GM19324 (cell line): Measurements from ENCODE around the gene CBL.
"Not testable (repeated sequence)": the region's sequence is repeated elsewhere in the genome, so short reads cannot be mapped to it uniquely, and the experiment has no call there.

Experiments
- ATAC-seq: cut with Tn5 transposase; IDR thresholded peaks from one replicate; pipeline ENCODE4 v1.9.1; 2021; ENCODE audit warnings: mild to moderate bottlenecking, moderate library complexity; ENCODE audit not compliant: unreplicated experiment, low FRiP score

The CBL gene

DNA sequence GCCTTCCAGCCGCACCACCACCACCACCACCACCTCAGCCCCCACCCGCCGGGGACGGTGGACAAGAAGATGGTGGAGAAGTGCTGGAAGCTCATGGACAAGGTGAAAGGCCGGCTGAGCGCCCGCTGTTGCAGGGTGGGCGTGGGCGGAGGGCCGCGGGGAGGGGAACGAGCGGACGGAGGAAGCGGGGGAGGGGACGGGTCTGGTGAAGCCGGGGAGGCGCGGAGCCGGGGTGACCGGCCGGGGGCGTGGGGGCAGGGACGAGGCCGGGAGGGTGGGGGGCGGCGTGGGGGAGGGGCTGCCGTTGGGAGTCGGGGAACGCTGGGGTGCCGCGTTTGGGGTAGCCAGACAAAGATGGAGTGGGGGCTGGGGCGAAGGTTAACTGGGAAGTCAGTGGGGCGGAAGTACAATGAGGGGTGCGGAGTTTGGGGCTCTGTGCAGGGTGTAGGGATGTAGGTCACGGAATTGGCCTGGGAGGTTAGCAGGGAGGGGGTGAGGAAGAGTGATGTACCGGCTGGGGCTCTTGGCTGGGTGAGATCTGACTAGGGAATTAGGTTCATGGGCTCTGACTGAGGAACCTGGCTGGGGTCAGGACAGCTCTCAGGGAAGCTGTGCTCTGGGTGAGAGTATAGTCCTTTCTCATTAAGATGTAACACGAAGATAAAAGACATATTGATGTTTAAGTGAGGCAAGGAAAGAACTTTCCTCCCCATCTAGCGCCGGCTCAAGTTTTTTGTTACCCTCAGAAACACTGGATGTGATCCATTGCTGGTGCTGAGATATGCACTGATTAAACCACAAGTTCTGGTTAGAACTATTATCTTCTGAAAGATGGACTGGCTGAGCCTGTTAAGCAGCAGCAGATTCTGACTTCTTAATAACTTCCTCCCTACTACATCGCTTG lies 624 bp downstream of the CBL start:
- ATAC-seq, result no peak

DNA sequence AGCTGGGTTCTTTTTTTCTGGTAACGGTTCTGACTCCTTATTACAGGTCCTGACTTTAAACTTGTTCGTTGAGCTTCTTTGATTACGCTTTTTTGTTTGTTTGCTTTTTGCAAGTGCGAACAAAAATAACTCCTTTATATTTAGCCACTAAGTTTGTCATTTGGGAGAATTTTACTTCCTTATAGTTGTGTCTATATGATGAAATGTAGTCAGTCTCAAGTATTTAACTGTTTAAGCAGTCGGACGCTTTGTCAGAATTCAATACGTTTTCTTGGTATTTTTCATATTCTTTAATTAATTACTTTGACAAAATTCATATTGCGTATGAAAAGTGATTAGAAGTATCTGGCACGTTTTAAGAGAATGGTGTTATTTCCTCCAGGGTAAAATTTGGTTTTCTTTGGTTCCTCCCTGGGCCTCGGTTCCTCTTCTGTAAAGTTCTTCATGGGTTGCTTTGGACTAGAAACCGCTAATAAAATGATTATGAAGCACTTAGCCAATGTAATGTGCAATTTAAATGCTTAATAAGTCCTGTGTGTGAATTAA lies 1.3 kb downstream of the CBL start:
- ATAC-seq, result no peak

DNA sequence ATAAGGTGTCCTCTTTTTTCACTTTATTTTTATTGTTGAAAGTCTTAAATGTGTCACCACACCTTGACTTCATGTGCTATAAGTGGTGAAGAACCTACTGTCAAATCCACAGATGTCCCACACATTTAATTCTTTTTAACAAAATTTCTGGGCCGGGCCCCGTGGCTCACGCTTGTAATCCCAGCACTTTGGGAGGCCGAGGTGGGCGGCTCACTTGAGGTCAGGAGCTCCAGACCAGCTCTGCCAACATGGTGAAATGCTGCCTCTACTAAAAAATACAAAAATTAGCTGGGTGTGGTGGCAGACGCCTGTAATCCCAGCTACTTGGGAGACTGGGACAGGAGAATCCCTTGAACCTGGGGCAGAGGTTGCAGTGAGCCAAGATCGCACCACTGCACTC lies 3.0 kb downstream of the CBL start:
- ATAC-seq, result no peak

DNA sequence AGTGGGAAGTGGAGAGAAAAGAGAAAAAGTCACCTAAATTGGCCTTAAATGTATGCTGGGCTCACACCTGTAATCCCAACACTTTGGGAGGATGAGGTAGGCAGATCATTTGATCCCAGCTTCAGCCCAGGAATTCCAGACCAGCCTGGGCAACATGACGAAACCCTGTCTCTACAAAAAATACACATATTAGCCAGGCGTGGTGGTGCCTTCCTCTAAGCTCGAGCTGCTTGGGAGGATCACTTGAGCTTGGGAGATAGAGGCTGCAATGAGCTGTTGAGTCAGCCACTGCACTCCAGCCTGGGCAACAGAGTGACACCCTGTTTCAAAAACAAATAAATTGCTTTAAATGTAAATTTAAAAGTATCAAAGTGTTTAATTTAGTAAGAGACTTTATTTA lies 3.9 kb downstream of the CBL start:
- no peak for ATAC-seq

DNA sequence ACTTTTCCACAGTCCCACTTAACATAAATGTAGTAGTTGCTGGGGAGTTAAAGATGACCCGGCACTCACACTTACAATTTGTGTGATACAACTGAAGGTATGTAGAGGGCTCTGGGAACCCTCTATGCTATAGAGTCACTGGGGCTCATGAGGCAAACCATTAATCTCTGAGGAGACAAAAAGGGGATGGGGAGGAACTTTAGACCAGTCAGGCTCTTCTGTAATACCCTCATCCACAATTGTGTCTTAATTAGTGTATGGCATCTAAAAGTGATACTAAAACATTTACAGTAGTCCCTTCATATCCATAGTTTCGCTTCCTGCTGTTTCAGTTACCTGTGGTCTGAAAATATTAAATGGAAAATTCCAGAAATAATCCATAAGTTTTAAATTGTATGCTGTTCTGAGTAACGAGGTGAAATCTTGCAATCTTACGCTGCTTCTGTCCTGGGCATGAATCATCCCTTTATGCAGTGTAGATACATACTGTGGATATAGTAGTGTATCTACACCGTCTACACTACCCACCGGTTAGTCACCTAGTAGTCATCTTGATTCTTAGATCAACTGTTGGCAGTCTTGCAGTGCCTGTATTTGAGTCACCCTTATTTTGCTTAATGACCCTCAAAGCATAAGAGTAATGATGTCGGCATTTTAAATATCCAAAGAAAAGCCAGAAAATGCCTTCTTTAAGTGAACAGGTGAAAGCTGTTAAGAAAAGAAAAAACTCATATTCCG lies 12.2 kb downstream of the CBL start:
- ATAC-seq, result no peak

DNA sequence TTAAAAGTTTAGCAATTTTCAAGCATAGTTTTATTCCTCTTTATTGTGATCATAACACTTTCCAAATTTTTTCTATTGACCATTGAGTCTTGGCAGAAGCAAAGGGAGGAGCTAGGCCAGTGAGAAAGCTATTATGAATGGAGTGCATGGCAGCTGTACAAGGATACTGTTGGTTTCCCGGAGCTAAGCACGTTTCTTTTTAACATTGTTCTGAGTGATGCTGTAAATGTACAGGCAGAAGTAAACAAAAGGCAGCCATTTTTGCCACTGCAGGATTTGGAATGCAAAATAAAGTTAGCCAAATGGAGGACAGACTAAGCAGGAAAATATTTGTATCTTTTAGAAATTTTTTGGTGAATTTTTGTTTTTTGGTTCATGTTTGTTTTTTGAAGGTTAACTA lies 16.2 kb downstream of the CBL start:
- no peak for ATAC-seq

DNA sequence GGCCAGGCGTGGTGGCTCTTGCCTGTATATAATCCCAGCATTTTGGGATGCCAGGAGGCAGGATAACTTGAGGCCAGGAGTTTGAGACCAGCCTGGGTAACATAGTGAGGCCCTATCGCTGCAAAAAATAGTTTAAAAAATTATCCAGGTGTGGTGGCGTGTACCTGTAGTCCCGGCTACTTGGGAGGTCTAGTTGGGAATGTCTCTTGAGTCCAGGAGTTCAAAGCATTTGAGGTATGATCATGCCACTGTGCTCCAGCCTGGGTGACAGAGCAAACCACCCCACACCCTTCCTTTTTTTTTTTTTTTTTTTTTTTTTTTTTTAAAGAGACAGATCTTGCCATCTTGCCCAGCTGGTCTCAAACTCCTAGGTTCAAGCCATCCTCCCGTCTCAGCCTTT lies 16.8 kb downstream of the CBL start:
- ATAC-seq, result no peak

DNA sequence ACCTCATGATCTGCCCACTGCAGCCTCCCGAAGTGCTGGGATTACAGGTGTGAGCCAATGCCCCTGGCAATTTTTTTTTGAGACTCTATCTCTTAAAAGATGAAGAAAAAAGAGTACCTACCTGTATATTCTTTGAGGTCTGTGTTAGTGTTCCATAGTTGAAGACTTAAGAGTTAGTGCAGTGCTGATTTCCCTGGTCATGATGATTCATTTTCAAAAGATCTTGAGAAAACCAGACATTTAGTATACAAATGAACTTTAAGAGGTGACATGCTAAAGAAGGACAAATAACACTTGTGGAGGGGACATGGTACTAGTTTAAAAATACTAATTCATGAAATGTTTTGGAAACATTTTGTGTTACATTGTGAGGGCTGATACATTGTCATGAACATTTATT lies 17.7 kb downstream of the CBL start:
- no peak for ATAC-seq

DNA sequence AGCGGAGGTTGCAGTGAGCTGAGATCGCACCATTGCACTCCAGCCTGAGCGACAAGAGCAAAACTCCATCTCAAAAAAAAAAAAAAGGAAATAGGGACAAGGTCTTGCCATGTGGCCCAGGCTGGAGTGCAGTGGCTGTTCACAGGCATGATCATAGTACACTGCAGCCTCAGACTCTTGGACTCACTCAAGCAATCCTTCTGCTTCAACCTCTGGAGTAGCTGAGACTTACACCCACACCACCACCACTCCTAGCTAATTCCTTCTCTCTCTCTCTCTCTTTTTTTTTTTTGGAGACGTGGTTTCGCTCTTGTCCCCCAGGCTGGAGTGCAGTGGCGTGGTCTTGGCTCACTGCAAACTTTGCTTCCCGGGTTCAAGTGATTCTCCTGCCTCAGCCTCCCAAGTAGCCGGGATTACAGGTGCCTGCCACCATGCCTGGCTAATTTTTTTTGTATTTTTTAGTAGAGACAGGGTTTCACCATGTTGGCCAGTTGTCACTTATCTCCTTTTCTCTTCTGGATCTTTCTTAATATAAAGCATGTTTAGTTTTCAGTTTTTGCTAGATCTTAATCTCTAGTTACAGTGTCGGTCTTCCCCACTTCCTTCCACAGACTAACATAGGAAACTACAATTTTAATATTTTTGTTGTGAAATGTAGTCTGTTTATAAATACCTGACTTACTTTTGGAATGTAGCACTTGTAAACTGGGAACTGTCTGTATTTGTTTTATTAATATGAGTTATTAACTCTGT lies 22.6 kb downstream of the CBL start:
- not testable (repeated sequence) for ATAC-seq

DNA sequence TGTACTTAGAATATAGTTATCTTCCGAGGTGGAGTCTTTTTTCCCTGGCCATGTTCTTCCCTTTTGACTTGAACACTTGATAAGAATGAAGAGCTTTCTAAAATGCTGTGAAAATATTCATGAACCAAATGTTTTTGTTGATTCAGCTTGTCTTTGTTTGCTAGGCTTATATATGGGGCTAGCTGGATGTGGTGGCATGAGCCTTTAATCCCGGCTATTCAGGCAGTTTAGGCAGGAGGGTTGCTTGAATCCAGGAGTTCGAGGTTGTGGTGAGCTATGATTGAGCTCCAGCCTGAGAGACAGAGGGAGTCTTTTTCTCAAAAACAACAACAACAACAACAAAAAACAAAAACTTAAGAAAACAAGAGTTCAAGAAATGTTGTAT lies 23.1 kb downstream of the CBL start:
- ATAC-seq, result no peak

DNA sequence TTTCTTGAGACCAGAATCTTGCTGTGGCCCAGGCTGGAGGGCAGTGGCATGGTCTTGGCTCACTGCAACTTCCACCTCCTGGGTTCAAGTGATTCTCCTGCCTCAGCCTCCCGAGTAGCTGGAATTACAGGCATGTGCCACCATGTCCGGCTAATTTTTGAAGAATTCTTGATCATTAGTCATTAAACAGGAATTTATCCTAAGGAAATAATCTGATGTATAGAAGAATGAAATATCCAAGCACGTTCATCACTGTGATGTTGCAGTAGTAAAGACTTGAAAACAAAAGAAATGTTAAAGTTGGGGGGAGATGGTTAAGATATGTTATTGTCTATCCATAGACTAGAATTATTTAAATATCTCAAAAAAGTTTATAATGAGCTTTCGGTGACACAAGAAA lies 23.6 kb downstream of the CBL start:
- ATAC-seq, result no peak

DNA sequence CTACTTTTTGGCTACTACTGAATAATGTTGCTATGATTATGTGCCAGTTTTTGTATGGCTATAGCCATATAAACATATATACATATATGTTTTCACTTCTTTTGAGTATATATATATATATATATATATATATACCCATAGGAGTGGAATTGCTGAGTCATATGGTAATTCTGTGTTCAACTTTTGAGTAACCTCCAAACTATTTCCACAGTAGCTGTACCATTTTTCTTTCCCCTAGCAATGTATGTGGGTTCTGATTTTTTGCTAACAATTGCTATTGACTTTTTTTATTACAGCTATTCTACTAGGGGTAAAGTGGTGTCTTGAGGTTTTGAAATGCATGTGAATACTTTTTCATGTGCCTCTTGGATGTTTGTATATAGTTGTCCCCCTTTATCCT lies 30.4 kb downstream of the CBL start:
- no peak for ATAC-seq

DNA sequence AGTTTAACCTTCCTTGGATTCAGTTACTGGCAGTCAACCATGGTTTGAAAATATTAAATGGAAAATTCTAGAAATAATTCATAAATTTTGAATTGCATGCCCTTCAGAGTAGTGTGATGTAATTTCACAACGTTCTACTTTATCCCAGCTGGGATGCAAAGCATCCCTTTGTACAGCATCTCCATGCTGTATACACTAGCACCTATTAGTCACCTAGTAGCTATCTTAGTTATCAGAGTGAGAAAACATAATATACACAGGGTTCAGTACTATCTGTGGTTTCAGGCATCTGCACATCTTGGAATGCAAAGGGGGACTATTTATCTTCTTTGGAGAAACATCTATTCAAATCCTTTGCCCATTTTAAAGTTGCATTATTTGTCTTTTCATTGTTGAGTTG lies 30.8 kb downstream of the CBL start:
- ATAC-seq, result no peak

DNA sequence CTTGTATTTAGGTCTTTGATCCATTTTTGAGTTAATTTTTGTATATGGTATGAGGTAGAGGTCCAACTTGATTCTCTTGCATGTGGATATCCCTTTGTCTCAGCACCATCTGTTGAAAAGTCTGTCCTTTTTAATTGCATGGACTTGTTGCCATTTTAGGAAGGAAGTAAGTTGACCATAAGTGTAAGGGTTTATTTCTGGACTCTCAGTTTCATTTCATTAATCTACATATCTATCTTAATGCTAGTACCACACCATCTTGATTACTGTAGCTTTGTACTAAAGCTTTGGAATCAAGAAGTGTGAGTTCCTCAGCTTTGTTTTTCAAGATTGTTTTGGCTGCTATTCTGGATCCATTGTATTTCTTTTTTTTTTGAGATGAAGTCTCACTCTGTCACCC lies 31.4 kb downstream of the CBL start:
- no peak for ATAC-seq

DNA sequence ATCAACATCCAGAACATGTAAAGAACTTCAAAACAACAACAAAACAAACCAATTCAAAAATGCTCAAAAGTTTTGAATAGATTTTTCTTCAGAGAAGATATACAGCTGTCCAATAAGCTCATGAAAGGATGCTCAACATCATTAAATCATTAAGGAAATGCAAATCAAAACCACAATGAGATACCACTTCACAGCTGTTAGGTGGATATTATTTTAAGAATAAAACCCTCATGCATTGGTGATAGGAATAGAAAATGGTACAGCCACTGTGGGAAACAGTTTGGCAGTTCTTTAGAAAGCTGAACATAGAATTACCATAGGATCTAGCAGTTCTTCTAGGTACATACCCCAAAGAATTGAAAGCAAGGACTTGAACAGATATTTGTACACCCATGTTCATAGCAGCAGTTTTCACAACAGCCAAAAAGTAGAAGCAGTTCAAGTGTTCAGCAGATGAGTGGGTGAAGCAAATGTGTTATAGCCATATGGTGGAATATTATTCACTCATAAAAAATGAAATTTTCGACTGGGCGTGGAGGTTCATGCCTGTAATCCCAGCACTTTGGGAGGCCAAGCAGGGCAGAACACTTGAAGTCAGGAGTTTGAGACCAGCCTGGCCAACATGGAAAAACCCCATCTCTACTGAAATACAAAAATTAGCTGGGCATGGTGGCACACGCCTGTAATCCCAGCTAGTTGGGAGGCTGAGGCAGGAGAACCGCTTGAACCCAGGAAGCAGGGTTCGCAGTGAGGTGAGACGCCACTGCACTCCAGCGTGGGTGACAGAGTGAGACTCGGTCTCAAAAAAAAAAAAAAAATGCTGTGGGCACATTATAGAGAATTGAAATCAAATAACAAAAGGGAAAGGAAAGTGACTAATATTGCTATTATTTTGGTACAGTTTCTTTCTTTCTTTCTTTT lies 42.9 kb downstream of the CBL start:
- ATAC-seq, result no peak

DNA sequence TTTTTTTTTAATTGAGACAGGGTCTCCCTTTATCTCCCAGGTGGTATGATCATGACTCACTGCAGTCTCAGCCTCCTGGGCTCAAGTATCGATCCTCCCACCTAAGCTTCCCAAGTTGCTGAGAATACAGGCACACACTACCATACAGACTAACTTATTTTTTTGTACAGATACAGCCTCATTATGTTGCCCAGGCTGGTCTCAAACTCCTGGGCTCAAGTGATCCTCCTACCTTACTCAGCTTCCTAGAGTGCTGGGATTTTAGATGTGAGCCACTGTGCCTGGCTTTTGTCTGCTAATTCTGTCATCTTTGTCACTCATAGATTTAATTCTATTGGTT lies 43.5 kb downstream of the CBL start:
- ATAC-seq, result no peak

DNA sequence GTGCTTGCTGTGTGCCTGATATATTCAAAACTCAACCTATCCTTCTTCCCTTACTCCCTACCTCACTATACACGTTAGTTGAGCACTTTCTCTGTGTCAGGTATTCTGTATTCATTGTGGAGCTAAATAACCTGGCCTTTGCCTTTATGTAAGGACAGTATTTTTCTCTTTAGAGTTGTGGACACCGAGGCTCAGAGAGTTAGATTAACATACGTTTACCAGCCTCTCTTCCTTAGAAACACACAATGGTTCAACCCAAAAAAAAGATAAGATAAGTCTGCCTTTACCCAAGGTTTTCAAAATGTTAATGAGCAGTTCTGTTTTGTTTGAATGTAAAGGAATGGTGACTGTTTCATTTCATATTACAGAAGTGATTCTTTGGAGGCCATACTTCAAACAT lies 45.0 kb downstream of the CBL start:
- ATAC-seq, result no peak

DNA sequence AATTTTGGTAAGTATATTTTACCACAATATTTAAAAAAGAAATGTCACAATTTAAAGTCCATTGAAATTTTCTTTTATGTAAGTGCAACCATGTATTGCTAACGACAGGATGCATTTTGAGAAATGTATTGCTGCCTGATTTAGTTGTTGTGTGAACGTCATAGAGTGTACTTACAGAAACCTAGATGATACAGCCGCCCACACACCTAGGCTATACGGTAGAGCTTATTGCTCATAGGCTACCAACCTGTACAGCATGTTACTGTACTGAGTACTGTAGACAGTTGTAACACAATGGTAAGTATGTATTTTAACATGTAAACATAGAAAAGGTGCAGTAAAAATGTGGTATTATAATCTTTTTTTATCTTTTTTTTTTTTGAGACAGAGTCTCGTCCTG lies 48.1 kb downstream of the CBL start:
- no peak for ATAC-seq

DNA sequence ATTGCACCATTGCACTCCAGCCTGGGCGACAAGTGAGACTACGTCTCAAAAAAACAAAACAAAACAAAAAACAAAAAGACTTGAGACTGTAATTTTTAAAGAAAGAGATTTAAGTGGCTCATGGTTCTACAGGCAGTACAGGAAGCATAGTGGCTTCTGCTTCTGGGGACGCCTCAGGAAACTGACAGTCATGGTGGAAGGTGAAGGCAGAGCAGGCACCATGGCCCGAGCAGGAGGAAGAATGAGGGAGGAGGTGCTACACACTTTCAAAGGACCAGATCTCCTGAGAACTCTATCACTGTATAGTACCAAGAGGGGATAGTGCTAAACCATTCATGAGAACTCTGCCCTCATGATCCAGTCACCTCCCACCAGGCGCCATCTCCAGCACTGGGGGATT lies 52.0 kb downstream of the CBL start:
- ATAC-seq, result no peak

DNA sequence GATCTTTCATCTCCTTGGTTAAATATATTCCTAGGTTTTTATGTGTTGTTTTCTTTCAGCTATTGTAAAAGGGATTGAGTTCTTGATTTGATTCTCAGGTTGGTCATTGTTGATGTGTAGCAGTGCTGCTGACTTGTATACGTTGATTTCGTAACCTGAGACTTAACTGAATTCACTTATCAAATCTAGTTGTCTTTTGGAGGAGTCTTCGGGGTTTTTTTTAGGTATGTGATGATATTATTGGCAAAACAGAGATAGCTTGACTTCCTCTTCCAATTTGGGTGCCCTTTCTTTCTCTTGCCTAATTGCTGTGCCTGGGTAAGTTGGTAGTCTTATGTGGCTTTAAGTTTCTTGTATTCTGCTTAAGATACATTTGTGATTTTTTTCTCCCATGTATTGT lies 52.8 kb downstream of the CBL start:
- no peak for ATAC-seq
